Breast epithelium (tissue), 3 donors: ENCODE data around the gene PDHX.

Experiments
- POLR2A ChIP-seq: fragments of 450-650 bp; IDR thresholded peaks from one replicate; pipeline ENCODE4 v1.6.1; 2016; ENCODE audit warnings: antibody characterized with exemption, mild to moderate bottlenecking, moderate library complexity
- POLR2AphosphoS5 ChIP-seq, 3 donors: sonication (generic); formaldehyde crosslinking; IDR thresholded peaks; one replicate each; pipeline ENCODE4 v1.6.1; 2017; ENCODE audit warnings: antibody characterized with exemption in 3 of 3
- TF ChIP-seq, protein P1 (sequence below), 3 donors: fragments of 450-650 bp; IDR thresholded peaks; one replicate each; pipeline ENCODE4 v1.5.1; 2016 to 2017; ENCODE audit warnings: antibody characterized with exemption in 3 of 3, mild to moderate bottlenecking in 3 of 3, moderate library complexity in 3 of 3

DNA sequence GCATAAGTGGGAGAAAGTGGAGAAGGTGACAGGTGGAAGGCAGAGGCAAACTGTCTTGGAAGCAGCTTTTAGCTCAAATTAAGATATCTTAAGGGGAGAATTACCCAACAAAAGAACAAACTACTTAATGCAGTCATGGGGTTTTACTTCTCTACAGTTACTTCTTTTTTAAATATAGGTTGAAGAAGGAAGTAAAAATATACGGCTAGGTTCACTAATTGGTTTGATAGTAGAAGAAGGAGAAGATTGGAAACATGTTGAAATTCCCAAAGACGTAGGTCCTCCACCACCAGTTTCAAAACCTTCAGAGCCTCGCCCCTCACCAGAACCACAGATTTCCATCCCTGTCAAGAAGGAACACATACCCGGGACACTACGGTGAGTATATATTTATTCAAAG is 40.8 kb downstream of the PDHX start:
- TF ChIP-seq POLR2A, result no peak
- TF ChIP-seq, protein P1, sequence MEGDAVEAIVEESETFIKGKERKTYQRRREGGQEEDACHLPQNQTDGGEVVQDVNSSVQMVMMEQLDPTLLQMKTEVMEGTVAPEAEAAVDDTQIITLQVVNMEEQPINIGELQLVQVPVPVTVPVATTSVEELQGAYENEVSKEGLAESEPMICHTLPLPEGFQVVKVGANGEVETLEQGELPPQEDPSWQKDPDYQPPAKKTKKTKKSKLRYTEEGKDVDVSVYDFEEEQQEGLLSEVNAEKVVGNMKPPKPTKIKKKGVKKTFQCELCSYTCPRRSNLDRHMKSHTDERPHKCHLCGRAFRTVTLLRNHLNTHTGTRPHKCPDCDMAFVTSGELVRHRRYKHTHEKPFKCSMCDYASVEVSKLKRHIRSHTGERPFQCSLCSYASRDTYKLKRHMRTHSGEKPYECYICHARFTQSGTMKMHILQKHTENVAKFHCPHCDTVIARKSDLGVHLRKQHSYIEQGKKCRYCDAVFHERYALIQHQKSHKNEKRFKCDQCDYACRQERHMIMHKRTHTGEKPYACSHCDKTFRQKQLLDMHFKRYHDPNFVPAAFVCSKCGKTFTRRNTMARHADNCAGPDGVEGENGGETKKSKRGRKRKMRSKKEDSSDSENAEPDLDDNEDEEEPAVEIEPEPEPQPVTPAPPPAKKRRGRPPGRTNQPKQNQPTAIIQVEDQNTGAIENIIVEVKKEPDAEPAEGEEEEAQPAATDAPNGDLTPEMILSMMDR (IDR thresholded peaks at IDR 0.05), result no peak
- TF ChIP-seq POLR2AphosphoS5 (IDR thresholded peaks at IDR 0.05), result no peak
